K562 (cell line): ENCODE results near the gene KLF13. TPM values are rescaled to one million over a fixed set of nuclear protein-coding genes. Genes with fewer than 3 reads are reported as not detected.

Experiments used
- CREBBP ChIP-seq: IDR thresholded peaks from one replicate; pipeline ENCODE4 v1.6.1; 2012; ENCODE audit warnings: low read depth, mild to moderate bottlenecking, control low read depth, inconsistent platforms, low read length
- LARP7 ChIP-seq: fragments of 450-650 bp; IDR thresholded peaks from 2 replicates; pipeline ENCODE4 v1.6.1; 2016
- MXI1 ChIP-seq: IDR thresholded peaks from 2 replicates; pipeline ENCODE4 v1.6.1; 2011; ENCODE audit warnings: low read depth, mild to moderate bottlenecking, improper control_type of control experiment, low read length
- NCOA1 ChIP-seq: fragments of 450-650 bp; IDR thresholded peaks from 2 replicates; pipeline ENCODE4 v1.6.1; 2016; ENCODE audit warnings: low read depth
- NFRKB ChIP-seq: fragments of 450-650 bp; IDR thresholded peaks from 2 replicates; pipeline ENCODE4 v1.6.1; 2016; ENCODE audit warnings: low read depth
- PHF8 ChIP-seq: fragments of 200-600 bp; sonication (generic); IDR thresholded peaks from 2 replicates; pipeline ENCODE4 v1.6.1; 2012; ENCODE audit warnings: mixed run types, mild to moderate bottlenecking, inconsistent platforms, low read length, moderate library complexity, borderline replicate concordance
- TAF9B ChIP-seq: fragments of 450-650 bp; IDR thresholded peaks from 2 replicates; pipeline ENCODE4 v1.6.1; 2018; ENCODE audit warnings: mild to moderate bottlenecking; ENCODE audit not compliant: partially characterized antibody
- ZNF224 ChIP-seq: sonication (generic); formaldehyde crosslinking; IDR thresholded peaks from 2 replicates; pipeline ENCODE4 v1.8.0; 2022; ENCODE audit warnings: mild to moderate bottlenecking, missing genetic modification reagents
- ZNF384 ChIP-seq: IDR thresholded peaks from 2 replicates; pipeline ENCODE4 v1.6.1; 2012; ENCODE audit warnings: low read depth, low read length, improper control_type of control experiment
- ZNF518B ChIP-seq: fragments of 250-450 bp; sonication (Bioruptor Pico); IDR thresholded peaks from 2 replicates; pipeline ENCODE4 v1.5.0; 2021; ENCODE audit warnings: mild to moderate bottlenecking, moderate library complexity
- polyA plus RNA-seq, 8 experiments: library from polyadenylated mRNA; depleted of rRNA in 4 of 8; stranded (reverse) in 5 of 8; unstranded in 3 of 8; fragments of >200 nt; fragmentation: Nextera tagmentation in 2 of 8; fragmentation: Illumina TruSeq in 1 of 8; extraction: Ambion mirVana in 2 of 8; extraction: Trizol in 1 of 8; gene quantifications; 2 replicates each; pipeline versions ENCODE4 v1.2.1 to v1.2.3, GENCODE V29; 2011 to 2014; ENCODE audit warnings: inconsistent platforms in 1 of 8, missing spikeins in 1 of 8
- total RNA-seq, 7 experiments: library from RNA; depleted of rRNA in 6 of 7; stranded (reverse); fragments of >200 nt in 6 of 7; fragmentation: Illumina TruSeq in 2 of 7; extraction: Trizol in 2 of 7; gene quantifications; 2 replicates each; pipeline versions ENCODE4 v1.2.1 to v1.2.3, GENCODE V29; 2011 to 2021; ENCODE audit warnings: low replicate concordance in 1 of 7
- TF ChIP-seq, protein P1 (sequence below), 2 experiments: fragments of 450-650 bp; IDR thresholded peaks; 2 replicates each; pipeline ENCODE4 v1.6.1; 2018; ENCODE audit warnings: mild to moderate bottlenecking in 2 of 2, low read depth in 1 of 2; ENCODE audit not compliant: partially characterized antibody in 2 of 2
- TF ChIP-seq, protein P2 (sequence below): fragments of 450-650 bp; IDR thresholded peaks from 2 replicates; pipeline ENCODE4 v1.6.1; 2016; ENCODE audit warnings: missing biosample characterization, missing genetic modification characterization
- TF ChIP-seq, protein P3 (sequence below): sonication (generic); formaldehyde crosslinking; IDR thresholded peaks from 2 replicates; pipeline ENCODE4 v1.8.0; 2023; ENCODE audit warnings: mild to moderate bottlenecking, missing genetic modification reagents
- TF ChIP-seq, protein P4 (sequence below): fragments of 450-650 bp; IDR thresholded peaks from 2 replicates; pipeline ENCODE4 v1.6.1; 2016; ENCODE audit warnings: mild to moderate bottlenecking

Gene KLF13
- total and polyA plus RNA-seq, 9 of the 15 experiments (the other 6 are each of a cell fraction or from before 2014, with no cell fraction given), result 1.8 to 10.5 (median 4.8) TPM

DNA sequence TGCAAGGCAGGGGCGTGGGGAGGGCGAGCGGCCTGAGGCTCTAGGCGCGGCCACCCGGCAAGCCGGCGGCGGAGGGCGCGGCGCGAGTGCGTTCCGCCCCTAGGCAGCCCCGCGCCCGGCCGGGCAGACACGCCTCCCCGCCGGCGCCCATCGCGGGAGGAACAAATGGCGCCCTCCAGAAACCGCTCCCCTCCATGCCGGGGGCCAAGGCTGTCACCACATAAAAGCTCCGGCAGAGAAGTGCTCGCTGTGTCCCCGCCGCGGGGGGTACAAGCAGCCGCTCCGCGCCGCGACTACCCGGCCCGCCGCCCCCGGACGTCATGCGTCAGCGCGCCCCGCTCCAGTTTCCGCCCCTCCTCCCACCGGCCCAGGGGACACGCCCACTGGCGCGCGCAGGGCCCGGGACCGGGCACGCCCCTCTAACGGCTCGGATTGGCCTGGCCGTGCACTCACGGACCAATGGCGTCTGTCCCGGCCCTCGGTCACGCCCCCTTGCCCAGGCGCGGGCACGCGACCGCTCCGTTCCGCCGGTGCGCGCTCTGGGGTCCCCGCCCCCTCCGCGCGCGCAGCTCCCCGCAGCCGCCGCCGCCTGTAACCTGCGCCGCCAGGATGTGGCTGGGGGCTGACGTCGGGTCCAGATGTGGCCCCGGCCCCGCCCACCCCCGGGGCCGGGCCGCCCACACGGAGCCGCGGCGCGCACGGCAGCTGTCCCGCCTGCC is at the start of gene KLF13 (continued):
- TF ChIP-seq, protein P1, sequence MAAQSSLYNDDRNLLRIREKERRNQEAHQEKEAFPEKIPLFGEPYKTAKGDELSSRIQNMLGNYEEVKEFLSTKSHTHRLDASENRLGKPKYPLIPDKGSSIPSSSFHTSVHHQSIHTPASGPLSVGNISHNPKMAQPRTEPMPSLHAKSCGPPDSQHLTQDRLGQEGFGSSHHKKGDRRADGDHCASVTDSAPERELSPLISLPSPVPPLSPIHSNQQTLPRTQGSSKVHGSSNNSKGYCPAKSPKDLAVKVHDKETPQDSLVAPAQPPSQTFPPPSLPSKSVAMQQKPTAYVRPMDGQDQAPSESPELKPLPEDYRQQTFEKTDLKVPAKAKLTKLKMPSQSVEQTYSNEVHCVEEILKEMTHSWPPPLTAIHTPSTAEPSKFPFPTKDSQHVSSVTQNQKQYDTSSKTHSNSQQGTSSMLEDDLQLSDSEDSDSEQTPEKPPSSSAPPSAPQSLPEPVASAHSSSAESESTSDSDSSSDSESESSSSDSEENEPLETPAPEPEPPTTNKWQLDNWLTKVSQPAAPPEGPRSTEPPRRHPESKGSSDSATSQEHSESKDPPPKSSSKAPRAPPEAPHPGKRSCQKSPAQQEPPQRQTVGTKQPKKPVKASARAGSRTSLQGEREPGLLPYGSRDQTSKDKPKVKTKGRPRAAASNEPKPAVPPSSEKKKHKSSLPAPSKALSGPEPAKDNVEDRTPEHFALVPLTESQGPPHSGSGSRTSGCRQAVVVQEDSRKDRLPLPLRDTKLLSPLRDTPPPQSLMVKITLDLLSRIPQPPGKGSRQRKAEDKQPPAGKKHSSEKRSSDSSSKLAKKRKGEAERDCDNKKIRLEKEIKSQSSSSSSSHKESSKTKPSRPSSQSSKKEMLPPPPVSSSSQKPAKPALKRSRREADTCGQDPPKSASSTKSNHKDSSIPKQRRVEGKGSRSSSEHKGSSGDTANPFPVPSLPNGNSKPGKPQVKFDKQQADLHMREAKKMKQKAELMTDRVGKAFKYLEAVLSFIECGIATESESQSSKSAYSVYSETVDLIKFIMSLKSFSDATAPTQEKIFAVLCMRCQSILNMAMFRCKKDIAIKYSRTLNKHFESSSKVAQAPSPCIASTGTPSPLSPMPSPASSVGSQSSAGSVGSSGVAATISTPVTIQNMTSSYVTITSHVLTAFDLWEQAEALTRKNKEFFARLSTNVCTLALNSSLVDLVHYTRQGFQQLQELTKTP (IDR thresholded peaks at IDR 0.05; ENCODE audit: low read depth in 1 of 2, partially characterized antibody in 2 of 2), result no peak
- TF ChIP-seq, protein P2, sequence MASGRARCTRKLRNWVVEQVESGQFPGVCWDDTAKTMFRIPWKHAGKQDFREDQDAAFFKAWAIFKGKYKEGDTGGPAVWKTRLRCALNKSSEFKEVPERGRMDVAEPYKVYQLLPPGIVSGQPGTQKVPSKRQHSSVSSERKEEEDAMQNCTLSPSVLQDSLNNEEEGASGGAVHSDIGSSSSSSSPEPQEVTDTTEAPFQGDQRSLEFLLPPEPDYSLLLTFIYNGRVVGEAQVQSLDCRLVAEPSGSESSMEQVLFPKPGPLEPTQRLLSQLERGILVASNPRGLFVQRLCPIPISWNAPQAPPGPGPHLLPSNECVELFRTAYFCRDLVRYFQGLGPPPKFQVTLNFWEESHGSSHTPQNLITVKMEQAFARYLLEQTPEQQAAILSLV (tag), result no peak
- no peak for TF ChIP-seq NFRKB
- no peak for TF ChIP-seq NCOA1
- no peak for TF ChIP-seq TAF9B
- no peak for TF ChIP-seq ZNF384
- TF ChIP-seq ZNF518B (CRISPR knock-in tag), result no peak
- TF ChIP-seq PHF8, result peak; percentile 58; the same call in 1 of the 2 replicates
- no peak for TF ChIP-seq LARP7
- no peak for TF ChIP-seq ZNF224 (CRISPR knock-in tag)
- TF ChIP-seq MXI1, result no peak
- TF ChIP-seq CREBBP, result no peak
- TF ChIP-seq, protein P3, sequence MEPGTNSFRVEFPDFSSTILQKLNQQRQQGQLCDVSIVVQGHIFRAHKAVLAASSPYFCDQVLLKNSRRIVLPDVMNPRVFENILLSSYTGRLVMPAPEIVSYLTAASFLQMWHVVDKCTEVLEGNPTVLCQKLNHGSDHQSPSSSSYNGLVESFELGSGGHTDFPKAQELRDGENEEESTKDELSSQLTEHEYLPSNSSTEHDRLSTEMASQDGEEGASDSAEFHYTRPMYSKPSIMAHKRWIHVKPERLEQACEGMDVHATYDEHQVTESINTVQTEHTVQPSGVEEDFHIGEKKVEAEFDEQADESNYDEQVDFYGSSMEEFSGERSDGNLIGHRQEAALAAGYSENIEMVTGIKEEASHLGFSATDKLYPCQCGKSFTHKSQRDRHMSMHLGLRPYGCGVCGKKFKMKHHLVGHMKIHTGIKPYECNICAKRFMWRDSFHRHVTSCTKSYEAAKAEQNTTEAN, result no peak
- TF ChIP-seq, protein P4, sequence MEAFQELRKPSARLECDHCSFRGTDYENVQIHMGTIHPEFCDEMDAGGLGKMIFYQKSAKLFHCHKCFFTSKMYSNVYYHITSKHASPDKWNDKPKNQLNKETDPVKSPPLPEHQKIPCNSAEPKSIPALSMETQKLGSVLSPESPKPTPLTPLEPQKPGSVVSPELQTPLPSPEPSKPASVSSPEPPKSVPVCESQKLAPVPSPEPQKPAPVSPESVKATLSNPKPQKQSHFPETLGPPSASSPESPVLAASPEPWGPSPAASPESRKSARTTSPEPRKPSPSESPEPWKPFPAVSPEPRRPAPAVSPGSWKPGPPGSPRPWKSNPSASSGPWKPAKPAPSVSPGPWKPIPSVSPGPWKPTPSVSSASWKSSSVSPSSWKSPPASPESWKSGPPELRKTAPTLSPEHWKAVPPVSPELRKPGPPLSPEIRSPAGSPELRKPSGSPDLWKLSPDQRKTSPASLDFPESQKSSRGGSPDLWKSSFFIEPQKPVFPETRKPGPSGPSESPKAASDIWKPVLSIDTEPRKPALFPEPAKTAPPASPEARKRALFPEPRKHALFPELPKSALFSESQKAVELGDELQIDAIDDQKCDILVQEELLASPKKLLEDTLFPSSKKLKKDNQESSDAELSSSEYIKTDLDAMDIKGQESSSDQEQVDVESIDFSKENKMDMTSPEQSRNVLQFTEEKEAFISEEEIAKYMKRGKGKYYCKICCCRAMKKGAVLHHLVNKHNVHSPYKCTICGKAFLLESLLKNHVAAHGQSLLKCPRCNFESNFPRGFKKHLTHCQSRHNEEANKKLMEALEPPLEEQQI, result no peak
